GM19452 (cell line): ENCODE measurements around the gene TARP.
A peak's percentile ranks its signal among the peaks of the same experiment; 100 is the strongest.

ENCODE experiments used
- ATAC-seq: cut with Tn5 transposase; IDR thresholded peaks from one replicate; pipeline ENCODE4 v1.9.1; 2021; ENCODE audit not compliant: unreplicated experiment

The TARP gene

DNA sequence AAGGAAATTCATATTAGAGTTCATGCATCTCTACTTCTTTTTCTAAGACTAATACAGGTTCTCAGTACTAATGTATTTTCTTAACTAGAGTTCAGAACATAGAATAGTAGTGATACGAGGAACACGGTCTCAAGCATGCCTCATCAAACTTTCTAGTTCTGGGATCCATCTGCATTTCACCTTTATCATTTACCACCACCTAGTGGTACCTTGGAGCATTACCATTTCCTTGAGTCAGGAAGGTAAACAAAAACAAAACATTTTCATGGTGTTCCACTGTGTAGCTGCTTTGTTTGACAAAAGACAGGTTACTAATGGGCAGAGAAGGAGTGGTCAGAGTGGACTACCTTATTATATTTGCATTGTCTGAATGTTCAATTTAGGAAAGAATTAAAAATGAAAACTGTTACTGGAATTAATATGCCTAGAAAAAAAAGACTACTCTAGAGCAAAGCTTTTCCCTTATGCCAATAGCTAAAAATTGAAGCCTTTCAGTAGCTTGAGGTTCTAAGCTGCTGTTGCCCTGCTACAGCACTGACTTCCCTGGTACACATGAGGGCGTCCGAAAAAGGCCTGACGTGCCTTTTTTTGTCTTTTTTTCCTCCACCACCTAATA, 50.8 kb downstream of the TARP start:
- ATAC-seq = no peak

DNA sequence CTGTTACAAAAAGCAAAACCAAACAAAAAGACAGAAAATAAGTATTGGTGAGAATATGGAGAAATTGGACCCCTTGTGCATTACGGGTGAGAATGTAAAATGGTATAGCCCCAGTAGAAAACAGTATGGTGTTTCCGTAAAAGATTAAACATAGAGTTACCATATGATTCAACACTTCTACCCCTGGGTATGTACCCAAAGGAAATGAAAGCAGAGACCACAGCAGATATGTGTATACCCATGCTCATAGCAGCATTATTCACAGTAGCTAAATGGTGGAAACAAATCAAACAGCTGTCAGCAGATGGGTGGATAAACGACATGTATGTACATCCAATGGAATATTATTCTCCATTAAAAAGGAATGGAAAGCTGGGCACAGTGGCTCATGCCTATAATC, 53.0 kb downstream of the TARP start:
- ATAC-seq = peak; percentile 46

DNA sequence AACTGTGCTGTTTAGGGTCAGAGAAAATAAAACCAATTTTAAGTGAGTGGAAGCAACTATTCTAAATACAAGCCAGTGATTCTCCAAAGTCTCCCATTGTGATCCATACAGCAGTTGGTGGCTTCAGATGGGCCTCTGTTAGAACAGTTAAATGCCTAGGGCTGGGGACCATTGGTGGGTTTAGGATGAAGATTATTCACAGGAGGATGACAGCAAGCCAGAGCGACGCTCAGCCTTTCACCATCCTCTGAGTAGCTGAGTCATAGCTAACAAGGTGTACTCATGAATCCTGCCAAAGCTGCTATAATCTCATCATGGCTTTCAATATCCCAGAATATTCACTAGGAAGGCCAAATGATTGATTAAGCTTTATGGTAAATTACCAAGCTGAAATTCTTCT, 55.8 kb downstream of the TARP start:
- ATAC-seq = no peak

DNA sequence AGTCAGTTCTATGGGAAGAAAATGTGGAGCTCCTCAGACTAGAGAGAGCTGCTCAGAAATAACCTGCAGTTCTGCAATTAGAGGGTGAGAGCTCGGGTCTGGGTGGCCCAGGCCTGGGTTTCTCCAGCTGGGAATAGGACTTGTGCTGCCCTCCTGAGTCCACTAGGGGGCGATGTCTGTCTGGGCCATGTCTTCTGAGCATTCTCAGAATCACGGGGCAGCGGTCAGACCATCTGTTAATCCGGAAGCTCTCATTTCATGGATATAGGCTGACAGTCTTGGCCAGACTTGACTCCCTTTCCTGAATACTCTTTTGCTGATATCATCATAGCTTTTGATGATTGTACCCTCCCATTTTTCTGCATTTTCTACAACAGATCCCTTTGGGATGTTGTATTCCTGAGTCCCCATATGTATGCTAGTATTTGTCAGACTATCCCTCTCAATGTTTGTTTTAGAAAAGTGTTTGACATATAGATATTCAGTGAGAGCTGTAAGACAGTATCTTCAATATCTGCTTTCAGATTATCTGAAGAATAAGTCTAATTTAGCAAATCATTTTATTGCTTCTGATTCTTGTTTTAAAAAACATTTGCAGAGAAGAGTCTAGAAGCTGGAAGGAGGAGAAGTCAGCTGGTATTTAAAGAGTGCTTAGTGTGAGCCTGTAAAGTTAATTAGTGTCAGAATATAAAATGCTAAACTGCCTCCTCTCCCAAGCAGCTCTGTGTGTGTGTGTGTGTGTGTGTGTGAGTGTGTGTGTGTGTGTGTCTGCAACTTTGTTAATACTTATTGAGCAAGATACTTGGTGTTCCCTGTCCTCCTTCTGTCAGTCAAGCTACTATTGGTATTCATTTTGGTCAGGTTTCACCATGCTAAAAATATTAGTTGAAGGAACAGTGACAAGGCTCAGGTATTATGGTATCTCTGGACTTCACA, 57.4 kb downstream of the TARP start:
- ATAC-seq = peak; percentile 88

- ATAC-seq = no peak
Measured at GRCh38 chr7:38215115-38215514, 58.3 kb downstream of the TARP start.

DNA sequence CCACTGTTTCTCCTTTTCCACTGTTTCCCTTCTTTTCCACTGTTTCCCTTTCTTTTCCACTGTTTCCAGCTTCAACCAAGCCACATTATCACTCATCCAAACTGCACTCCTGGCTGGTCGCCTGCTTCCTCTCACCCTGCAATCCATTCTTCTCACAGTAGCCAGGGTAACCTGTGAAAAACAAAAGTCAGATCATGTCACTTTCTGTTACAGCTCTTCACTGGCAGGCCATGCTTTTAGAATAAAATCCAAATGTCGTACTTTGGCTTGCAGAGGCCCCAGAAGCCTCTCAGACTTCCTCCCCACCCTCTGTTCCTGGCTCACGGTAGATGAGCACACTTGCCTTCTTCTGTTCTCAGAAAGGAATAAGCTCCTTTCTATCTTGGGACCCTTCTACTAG, 61.5 kb downstream of the TARP start:
- no peak for ATAC-seq

DNA sequence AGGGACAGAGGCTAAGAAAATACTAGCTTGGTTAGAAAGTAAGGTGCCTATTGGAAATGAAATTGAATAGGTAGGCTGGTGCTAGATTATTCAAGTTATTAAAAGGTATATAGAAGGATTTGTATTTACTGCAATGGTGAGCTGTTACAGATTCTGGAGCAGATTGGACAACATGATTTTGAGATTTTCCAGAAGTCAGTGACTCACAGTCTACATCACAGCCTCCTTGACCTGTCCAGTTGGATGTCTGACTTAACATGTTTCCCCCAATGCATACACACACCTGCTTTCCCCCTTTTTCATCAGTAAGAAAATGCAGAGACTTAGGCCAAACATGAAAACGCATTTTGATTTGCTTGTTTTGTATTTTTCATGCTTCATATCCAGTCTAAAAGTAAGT, 62.0 kb downstream of the TARP start:
- ATAC-seq = no peak
